WTC11 (cell line): ENCODE measurements around the gene ANKMY1. TPM values are rescaled to one million over a fixed set of nuclear protein-coding genes. Genes with fewer than 3 reads are reported as not detected.
A peak's percentile ranks its signal among the peaks of the same experiment; 100 is the strongest.

ENCODE experiments used
- ELF4 ChIP-seq: sonication (generic); formaldehyde crosslinking; IDR thresholded peaks from 2 replicates; pipeline ENCODE4 v1.8.1; 2022; ENCODE audit warnings: low read depth, mild to moderate bottlenecking, moderate library complexity, missing genetic modification reagents
- NFE2L1 ChIP-seq: sonication (generic); formaldehyde crosslinking; IDR thresholded peaks from 2 replicates; pipeline ENCODE4 v1.8.1; 2023; ENCODE audit warnings: missing genetic modification reagents
- SMAD4 ChIP-seq: sonication (generic); formaldehyde crosslinking; IDR thresholded peaks from 2 replicates; pipeline ENCODE4 v1.8.0; 2022; ENCODE audit warnings: mild to moderate bottlenecking, missing genetic modification reagents
- TCF7 ChIP-seq: sonication (generic); formaldehyde crosslinking; IDR thresholded peaks from 2 replicates; pipeline ENCODE4 v1.8.0; 2022; ENCODE audit warnings: mild to moderate bottlenecking, low read depth, missing genetic modification reagents, moderate library complexity
- ZNF138 ChIP-seq: sonication (generic); formaldehyde crosslinking; conservative IDR thresholded peaks from 2 replicates; pipeline ENCODE4 v1.8.1; 2022; ENCODE audit warnings: mild to moderate bottlenecking, moderate library complexity, missing genetic modification reagents
- microRNA-seq: library from miRNA; unstranded; fragments of <30 nt; microRNA quantifications from one replicate; pipeline ENCODE4 v1.2.0, GENCODE V29; 2022; ENCODE audit warnings: borderline number of aligned reads
- total RNA-seq: library from RNA; stranded (reverse); gene quantifications from 3 replicates; pipeline ENCODE4 v1.2.3, GENCODE V29; 2021
- TF ChIP-seq, protein P1 (sequence below): sonication (generic); formaldehyde crosslinking; IDR thresholded peaks from 2 replicates; pipeline ENCODE4 v1.8.0; 2022; ENCODE audit warnings: missing genetic modification reagents
- TF ChIP-seq, protein P2 (sequence below): fragments of 250-450 bp; sonication (Bioruptor Pico); IDR thresholded peaks from 2 replicates; pipeline ENCODE4 v1.9.0; 2021; ENCODE audit warnings: mild to moderate bottlenecking
- TF ChIP-seq, protein P3 (sequence below): sonication (generic); formaldehyde crosslinking; IDR thresholded peaks from 2 replicates; pipeline ENCODE4 v1.8.1; 2022; ENCODE audit warnings: missing genetic modification reagents, borderline replicate concordance
- TF ChIP-seq, protein P4 (sequence below): fragments of 250-450 bp; sonication (Bioruptor Pico); IDR thresholded peaks from 2 replicates; pipeline ENCODE4 v1.9.0; 2021; ENCODE audit warnings: mild to moderate bottlenecking, borderline replicate concordance
- TF ChIP-seq, protein P5 (sequence below): fragments of 250-450 bp; sonication (Bioruptor Pico); conservative IDR thresholded peaks from 2 replicates; pipeline ENCODE4 v1.9.0; 2021; ENCODE audit warnings: mild to moderate bottlenecking

The ANKMY1 gene
- total RNA-seq, 1 experiment from 2014 or later: 4.6 TPM

DNA sequence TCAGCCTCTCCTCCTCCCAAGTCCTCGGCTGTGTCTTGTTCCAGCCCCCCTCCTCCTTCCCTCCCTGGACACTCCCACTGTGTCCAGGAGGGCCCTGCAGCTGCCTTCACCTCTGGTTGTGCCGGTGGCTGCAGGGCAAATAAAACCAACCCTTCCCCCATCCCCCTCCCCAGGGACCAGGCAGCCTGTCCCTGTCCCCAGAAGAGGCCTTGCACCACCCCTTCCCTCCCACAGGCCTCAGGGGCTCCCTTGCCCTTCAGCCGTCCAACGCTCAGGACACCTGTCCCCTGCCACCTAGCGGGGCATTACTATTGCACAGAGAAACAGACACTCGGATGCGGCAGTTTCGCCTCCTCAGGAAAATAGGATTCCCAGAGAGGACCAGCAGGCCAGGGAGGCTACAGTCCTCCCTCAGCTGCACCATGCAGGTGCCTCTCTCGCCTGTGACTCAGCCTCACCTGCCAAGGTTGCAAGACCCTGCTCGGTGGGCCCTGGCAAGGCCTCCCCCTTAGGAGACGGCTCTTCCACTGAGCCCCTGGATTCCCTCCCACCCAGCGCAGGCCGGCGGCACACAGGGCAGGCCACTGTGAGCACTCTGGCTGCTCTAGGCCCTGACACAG is 127.8 kb downstream of the ANKMY1 start (continued):
- TF ChIP-seq NFE2L1 (CRISPR knock-in tag) (no peak), ELF4 (CRISPR knock-in tag) (no peak), SMAD4 (CRISPR knock-in tag) (no peak), TCF7 (CRISPR knock-in tag) (no peak), ZNF138 (CRISPR knock-in tag) (no peak)
- TF ChIP-seq, protein P1, sequence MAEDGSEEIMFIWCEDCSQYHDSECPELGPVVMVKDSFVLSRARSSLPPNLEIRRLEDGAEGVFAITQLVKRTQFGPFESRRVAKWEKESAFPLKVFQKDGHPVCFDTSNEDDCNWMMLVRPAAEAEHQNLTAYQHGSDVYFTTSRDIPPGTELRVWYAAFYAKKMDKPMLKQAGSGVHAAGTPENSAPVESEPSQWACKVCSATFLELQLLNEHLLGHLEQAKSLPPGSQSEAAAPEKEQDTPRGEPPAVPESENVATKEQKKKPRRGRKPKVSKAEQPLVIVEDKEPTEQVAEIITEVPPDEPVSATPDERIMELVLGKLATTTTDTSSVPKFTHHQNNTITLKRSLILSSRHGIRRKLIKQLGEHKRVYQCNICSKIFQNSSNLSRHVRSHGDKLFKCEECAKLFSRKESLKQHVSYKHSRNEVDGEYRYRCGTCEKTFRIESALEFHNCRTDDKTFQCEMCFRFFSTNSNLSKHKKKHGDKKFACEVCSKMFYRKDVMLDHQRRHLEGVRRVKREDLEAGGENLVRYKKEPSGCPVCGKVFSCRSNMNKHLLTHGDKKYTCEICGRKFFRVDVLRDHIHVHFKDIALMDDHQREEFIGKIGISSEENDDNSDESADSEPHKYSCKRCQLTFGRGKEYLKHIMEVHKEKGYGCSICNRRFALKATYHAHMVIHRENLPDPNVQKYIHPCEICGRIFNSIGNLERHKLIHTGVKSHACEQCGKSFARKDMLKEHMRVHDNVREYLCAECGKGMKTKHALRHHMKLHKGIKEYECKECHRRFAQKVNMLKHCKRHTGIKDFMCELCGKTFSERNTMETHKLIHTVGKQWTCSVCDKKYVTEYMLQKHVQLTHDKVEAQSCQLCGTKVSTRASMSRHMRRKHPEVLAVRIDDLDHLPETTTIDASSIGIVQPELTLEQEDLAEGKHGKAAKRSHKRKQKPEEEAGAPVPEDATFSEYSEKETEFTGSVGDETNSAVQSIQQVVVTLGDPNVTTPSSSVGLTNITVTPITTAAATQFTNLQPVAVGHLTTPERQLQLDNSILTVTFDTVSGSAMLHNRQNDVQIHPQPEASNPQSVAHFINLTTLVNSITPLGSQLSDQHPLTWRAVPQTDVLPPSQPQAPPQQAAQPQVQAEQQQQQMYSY (CRISPR knock-in tag): no peak
- TF ChIP-seq, protein P2, sequence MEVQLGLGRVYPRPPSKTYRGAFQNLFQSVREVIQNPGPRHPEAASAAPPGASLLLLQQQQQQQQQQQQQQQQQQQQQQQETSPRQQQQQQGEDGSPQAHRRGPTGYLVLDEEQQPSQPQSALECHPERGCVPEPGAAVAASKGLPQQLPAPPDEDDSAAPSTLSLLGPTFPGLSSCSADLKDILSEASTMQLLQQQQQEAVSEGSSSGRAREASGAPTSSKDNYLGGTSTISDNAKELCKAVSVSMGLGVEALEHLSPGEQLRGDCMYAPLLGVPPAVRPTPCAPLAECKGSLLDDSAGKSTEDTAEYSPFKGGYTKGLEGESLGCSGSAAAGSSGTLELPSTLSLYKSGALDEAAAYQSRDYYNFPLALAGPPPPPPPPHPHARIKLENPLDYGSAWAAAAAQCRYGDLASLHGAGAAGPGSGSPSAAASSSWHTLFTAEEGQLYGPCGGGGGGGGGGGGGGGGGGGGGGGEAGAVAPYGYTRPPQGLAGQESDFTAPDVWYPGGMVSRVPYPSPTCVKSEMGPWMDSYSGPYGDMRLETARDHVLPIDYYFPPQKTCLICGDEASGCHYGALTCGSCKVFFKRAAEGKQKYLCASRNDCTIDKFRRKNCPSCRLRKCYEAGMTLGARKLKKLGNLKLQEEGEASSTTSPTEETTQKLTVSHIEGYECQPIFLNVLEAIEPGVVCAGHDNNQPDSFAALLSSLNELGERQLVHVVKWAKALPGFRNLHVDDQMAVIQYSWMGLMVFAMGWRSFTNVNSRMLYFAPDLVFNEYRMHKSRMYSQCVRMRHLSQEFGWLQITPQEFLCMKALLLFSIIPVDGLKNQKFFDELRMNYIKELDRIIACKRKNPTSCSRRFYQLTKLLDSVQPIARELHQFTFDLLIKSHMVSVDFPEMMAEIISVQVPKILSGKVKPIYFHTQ (CRISPR knock-in tag): no peak
- TF ChIP-seq, protein P3, sequence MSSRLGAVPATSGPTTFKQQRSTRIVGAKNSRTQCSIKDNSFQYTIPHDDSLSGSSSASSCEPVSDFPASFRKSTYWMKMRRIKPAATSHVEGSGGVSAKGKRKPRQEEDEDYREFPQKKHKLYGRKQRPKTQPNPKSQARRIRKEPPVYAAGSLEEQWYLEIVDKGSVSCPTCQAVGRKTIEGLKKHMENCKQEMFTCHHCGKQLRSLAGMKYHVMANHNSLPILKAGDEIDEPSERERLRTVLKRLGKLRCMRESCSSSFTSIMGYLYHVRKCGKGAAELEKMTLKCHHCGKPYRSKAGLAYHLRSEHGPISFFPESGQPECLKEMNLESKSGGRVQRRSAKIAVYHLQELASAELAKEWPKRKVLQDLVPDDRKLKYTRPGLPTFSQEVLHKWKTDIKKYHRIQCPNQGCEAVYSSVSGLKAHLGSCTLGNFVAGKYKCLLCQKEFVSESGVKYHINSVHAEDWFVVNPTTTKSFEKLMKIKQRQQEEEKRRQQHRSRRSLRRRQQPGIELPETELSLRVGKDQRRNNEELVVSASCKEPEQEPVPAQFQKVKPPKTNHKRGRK (CRISPR knock-in tag): no peak
- TF ChIP-seq, protein P4, sequence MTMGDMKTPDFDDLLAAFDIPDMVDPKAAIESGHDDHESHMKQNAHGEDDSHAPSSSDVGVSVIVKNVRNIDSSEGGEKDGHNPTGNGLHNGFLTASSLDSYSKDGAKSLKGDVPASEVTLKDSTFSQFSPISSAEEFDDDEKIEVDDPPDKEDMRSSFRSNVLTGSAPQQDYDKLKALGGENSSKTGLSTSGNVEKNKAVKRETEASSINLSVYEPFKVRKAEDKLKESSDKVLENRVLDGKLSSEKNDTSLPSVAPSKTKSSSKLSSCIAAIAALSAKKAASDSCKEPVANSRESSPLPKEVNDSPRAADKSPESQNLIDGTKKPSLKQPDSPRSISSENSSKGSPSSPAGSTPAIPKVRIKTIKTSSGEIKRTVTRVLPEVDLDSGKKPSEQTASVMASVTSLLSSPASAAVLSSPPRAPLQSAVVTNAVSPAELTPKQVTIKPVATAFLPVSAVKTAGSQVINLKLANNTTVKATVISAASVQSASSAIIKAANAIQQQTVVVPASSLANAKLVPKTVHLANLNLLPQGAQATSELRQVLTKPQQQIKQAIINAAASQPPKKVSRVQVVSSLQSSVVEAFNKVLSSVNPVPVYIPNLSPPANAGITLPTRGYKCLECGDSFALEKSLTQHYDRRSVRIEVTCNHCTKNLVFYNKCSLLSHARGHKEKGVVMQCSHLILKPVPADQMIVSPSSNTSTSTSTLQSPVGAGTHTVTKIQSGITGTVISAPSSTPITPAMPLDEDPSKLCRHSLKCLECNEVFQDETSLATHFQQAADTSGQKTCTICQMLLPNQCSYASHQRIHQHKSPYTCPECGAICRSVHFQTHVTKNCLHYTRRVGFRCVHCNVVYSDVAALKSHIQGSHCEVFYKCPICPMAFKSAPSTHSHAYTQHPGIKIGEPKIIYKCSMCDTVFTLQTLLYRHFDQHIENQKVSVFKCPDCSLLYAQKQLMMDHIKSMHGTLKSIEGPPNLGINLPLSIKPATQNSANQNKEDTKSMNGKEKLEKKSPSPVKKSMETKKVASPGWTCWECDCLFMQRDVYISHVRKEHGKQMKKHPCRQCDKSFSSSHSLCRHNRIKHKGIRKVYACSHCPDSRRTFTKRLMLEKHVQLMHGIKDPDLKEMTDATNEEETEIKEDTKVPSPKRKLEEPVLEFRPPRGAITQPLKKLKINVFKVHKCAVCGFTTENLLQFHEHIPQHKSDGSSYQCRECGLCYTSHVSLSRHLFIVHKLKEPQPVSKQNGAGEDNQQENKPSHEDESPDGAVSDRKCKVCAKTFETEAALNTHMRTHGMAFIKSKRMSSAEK: no peak
- TF ChIP-seq, protein P5, sequence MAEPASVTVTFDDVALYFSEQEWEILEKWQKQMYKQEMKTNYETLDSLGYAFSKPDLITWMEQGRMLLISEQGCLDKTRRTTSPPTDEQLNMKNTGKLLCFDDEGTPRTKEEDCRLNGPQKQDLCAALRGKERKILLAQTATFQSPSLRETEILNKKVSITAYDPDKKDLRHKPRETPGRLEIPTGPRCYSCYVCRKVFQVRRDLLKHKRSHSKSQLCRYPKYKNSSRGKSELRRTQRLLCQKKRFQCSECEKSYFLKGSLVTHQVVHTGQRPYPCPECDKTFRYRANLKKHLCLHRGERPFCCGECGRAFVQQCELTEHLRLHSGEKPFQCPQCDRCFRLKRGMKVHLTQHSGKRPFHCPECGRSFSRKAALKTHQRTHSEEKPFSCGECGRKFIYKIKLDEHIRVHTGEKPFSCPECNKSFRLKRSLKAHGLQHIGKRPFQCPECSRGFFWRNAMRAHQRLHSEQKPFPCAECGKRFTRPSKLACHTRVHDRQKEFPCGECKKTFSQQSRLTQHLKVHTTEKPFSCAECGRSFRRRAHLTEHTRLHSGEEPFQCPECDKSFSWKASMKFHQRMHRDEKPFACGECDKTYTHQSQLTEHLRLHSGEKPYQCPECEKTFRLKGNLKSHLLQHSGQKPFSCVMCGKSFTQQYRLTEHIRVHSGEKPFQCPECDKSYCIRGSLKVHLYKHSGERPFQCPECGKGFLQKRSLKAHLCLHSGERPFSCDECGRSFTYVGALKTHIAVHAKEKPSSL (CRISPR knock-in tag): no peak

Small RNA genes within 50 kb of the gene (microRNA-seq; reads per million reads assigned to microRNA genes)
- 390 reads per million, percentile 81 among the genes with 10 or more reads in this experiment for gene MIR149

Other genes with a start within 250 kb of the ANKMY1 start
- 37.2 to 41.5 TPM (median 40.4 TPM) in 3 replicates for gene GPC1, start 122.3 kb downstream of the ANKMY1 start, total RNA-seq
- gene DUSP28, start 2.4 kb upstream of the ANKMY1 start, total RNA-seq: 2.2 to 2.3 TPM (median 2.2 TPM) in 3 replicates
- 18.8 to 20.5 TPM (median 19.4 TPM) in 3 replicates for gene RNPEPL1, start 10.5 kb upstream of the ANKMY1 start, total RNA-seq
- 51.4 to 61.3 TPM (median 54.6 TPM) in 3 replicates for gene CAPN10, start 28.7 kb upstream of the ANKMY1 start, total RNA-seq
- 0.22 to 0.60 TPM (median 0.46 TPM) in 3 replicates for gene GPR35, start 67.5 kb upstream of the ANKMY1 start, total RNA-seq
- gene AQP12B, start 124.9 kb upstream of the ANKMY1 start, total RNA-seq: not detected in 3 replicates
- gene AQP12A, start 133.9 kb upstream of the ANKMY1 start, total RNA-seq: not detected in 3 replicates